ENCODE results near the gene TNNT2. TPM values are rescaled to one million over a fixed set of nuclear protein-coding genes. Genes with fewer than 3 reads are reported as not detected.

Gene TNNT2
- total RNA-seq, 1 donor from 2014 or later: not detected

DNA sequence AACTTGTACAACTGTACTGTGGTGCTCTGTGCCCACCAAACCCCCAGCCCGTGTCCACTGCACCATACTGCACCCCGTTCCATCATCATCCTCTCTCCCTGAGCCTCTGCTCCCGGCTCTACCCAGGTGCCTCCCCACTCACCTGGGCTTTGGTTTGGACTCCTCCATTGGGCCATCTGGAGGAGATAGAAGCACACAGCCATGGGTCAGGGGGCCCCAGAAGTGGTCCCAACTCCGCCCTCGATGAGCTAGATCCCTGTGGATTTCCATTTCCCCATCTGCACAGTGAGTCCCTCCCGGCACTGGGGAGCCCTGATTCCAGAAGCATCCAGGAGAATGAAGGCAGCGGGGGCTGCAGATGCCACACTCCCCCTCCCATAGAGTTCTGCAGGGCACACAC, 10.8 kb downstream of the TNNT2 start:
- TF ChIP-seq, protein P1, sequence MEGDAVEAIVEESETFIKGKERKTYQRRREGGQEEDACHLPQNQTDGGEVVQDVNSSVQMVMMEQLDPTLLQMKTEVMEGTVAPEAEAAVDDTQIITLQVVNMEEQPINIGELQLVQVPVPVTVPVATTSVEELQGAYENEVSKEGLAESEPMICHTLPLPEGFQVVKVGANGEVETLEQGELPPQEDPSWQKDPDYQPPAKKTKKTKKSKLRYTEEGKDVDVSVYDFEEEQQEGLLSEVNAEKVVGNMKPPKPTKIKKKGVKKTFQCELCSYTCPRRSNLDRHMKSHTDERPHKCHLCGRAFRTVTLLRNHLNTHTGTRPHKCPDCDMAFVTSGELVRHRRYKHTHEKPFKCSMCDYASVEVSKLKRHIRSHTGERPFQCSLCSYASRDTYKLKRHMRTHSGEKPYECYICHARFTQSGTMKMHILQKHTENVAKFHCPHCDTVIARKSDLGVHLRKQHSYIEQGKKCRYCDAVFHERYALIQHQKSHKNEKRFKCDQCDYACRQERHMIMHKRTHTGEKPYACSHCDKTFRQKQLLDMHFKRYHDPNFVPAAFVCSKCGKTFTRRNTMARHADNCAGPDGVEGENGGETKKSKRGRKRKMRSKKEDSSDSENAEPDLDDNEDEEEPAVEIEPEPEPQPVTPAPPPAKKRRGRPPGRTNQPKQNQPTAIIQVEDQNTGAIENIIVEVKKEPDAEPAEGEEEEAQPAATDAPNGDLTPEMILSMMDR (IDR thresholded peaks at IDR 0.05; ENCODE audit: partially characterized antibody, unreplicated experiment): no peak
- H3K27me3 Mint-ChIP-seq (ENCODE audit: unreplicated experiment): peaks cover 13% of the 10 kb centered on the region
- H3K36me3 Mint-ChIP-seq (ENCODE audit: unreplicated experiment): no peaks in the 10 kb centered on the region
- no peaks in the 10 kb centered on the region for H3K4me1 Mint-ChIP-seq (ENCODE audit: low read depth, unreplicated experiment)
- no peak overlapping the region for H3K27ac Mint-ChIP-seq (ENCODE audit: unreplicated experiment)
- DNase-seq: no peak
- peaks cover 8% of the 10 kb centered on the region for H3K9me3 Mint-ChIP-seq (ENCODE audit: unreplicated experiment)
- no peak overlapping the region for H3K4me3 Mint-ChIP-seq (ENCODE audit: unreplicated experiment)

- Mint-ChIP-seq H3K4me1 (ENCODE audit: low read depth, unreplicated experiment) (no peaks in the 10 kb centered on the region), H3K4me3 (ENCODE audit: unreplicated experiment) (no peak overlapping the region), H3K27ac (ENCODE audit: unreplicated experiment) (no peak overlapping the region), H3K9me3 (ENCODE audit: unreplicated experiment) (peaks cover 8% of the 10 kb centered on the region), H3K36me3 (ENCODE audit: unreplicated experiment) (no peaks in the 10 kb centered on the region), H3K27me3 (ENCODE audit: unreplicated experiment) (peaks cover 10% of the 10 kb centered on the region)
- peak; percentile 4 for DNase-seq
- TF ChIP-seq, protein P1 (IDR thresholded peaks at IDR 0.05; ENCODE audit: partially characterized antibody, unreplicated experiment): no peak
Observed at GRCh38 chr1:201365251-201365650, 12.2 kb downstream of the TNNT2 start.

DNA sequence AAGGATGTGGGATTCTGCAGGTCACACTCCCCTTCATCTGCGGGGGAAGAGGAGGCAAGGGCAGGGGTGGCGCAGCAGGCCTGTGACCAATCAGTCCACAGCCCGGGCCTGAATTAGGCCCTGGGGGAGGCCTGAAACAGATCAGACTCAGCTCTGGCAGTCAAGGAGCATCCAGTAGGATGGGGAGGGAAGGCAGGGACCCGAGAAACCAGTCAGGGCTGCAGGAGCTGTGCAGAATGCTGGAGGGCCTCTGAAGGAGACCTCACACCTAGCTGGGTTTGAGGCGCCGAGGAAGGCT, 12.7 kb downstream of the TNNT2 start:
- no peaks in the 10 kb centered on the region for H3K4me1 Mint-ChIP-seq (ENCODE audit: low read depth, unreplicated experiment)
- no peak overlapping the region for H3K4me3 Mint-ChIP-seq (ENCODE audit: unreplicated experiment)
- peaks cover 10% of the 10 kb centered on the region for H3K27me3 Mint-ChIP-seq (ENCODE audit: unreplicated experiment)
- TF ChIP-seq, protein P1 (IDR thresholded peaks at IDR 0.05; ENCODE audit: partially characterized antibody, unreplicated experiment): no peak
- no peaks in the 10 kb centered on the region for H3K36me3 Mint-ChIP-seq (ENCODE audit: unreplicated experiment)
- no peak overlapping the region for H3K27ac Mint-ChIP-seq (ENCODE audit: unreplicated experiment)
- DNase-seq: peak; percentile 9
- peaks cover 8% of the 10 kb centered on the region for H3K9me3 Mint-ChIP-seq (ENCODE audit: unreplicated experiment)

DNA sequence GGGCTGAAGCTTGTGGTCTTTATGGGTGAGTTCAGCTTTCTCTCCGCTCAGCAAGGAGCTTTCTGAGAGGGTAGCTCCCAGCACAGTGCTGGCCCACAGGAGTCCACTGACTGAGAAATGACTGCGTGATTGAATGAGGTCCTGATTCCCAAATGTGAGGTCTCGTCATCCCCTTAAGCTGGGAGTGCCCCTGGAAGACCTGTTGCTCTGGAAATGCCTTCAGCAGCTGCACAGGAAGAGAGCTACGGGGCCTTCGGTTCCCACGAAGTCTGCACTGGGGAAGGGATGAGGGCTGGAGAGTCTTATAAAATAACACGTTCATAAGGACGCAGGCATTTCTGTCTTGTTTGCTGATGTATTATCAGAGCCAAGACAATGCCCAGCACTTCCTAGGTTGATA, 14.0 kb downstream of the TNNT2 start:
- no peaks in the 10 kb centered on the region for H3K36me3 Mint-ChIP-seq (ENCODE audit: unreplicated experiment)
- peak; percentile 5 for DNase-seq

DNA sequence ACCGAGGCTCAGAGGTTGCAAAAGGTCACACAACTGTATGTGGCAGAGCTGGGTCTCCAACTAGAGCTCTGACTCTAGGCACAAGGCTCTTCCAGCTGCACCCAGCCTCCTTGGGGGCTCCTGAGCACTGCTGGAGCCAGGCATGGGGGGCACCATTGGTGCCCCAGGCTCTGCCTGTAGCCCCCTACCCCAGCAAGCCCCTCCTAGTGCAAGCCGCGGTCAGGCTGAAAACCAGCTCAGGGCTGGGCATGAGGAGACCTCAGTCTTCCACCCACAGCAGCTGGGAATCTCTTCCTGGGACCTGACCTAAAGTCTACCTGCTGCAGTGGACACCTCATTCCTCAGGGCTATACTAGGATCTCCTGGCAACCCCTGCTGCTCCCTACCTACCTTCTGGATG, 14.6 kb downstream of the TNNT2 start:
- peaks cover 12% of the 10 kb centered on the region for H3K27me3 Mint-ChIP-seq (ENCODE audit: unreplicated experiment)
- no peaks in the 10 kb centered on the region for H3K36me3 Mint-ChIP-seq (ENCODE audit: unreplicated experiment)

More for the DNA sequence above, 14.0 kb downstream of the TNNT2 start:
- H3K27me3 Mint-ChIP-seq (ENCODE audit: unreplicated experiment): peaks cover 12% of the 10 kb centered on the region
- peaks cover 5% of the 10 kb centered on the region for H3K9me3 Mint-ChIP-seq (ENCODE audit: unreplicated experiment)
- TF ChIP-seq, protein P1 (IDR thresholded peaks at IDR 0.05; ENCODE audit: partially characterized antibody, unreplicated experiment): no peak
- H3K4me3 Mint-ChIP-seq (ENCODE audit: unreplicated experiment): no peak overlapping the region
- H3K27ac Mint-ChIP-seq (ENCODE audit: unreplicated experiment): no peak overlapping the region
- peaks cover 3% of the 10 kb centered on the region for H3K4me1 Mint-ChIP-seq (ENCODE audit: low read depth, unreplicated experiment)

More for the DNA sequence above, 14.6 kb downstream of the TNNT2 start:
- TF ChIP-seq, protein P1 (IDR thresholded peaks at IDR 0.05; ENCODE audit: partially characterized antibody, unreplicated experiment): no peak
- Mint-ChIP-seq H3K4me1 (ENCODE audit: low read depth, unreplicated experiment) (peaks cover 3% of the 10 kb centered on the region), H3K27ac (ENCODE audit: unreplicated experiment) (no peak overlapping the region), H3K9me3 (ENCODE audit: unreplicated experiment) (peaks cover 4% of the 10 kb centered on the region), H3K4me3 (ENCODE audit: unreplicated experiment) (no peak overlapping the region)
- DNase-seq: no peak

Data from glutamatergic neuron (in vitro differentiated cells).